Pancreas (tissue), 10 donors: Measurements from ENCODE around the gene NLGN1. TPM values are rescaled to one million over a fixed set of nuclear protein-coding genes. Genes with fewer than 3 reads are reported as not detected.

Experiments used
- ATAC-seq, 4 donors: fragments of 200-7000 bp; cut with Tn5 transposase; one replicate each; pipeline versions ENCODE4 v1.8.0 to v1.9.1; 2020; ENCODE audit warnings: mild to moderate bottlenecking in 4 of 4, moderate library complexity in 4 of 4
- DNase-seq, 6 donors: peaks; one replicate each; pipeline ENCODE4 v3.0.0-alpha.2; 2020
- FAIRE-seq: peaks from 2 replicates; lab custom pipeline; 2012; peaks lifted over from hg19 to GRCh38; lab: Jason Lieb, UNC
- H3K27ac ChIP-seq, 4 donors: fragments of 200-600 bp; sonication (generic); 1 replicate in 3 of 4; 2 replicates in 1 of 4; pipeline versions ENCODE4 v1.5.0 to v1.8.0; 2020
- H3K27me3 ChIP-seq, 4 donors: fragments of 200-600 bp; one replicate each; pipeline ENCODE4 v1.8.0; 2021
- H3K36me3 ChIP-seq, 3 donors: fragments of 200-600 bp; sonication (generic) in 1 of 3; one replicate each; pipeline versions ENCODE4 v1.5.0 to v1.8.0; 2020 to 2021
- H3K4me1 ChIP-seq, 3 donors: fragments of 200-600 bp; one replicate each; pipeline ENCODE4 v1.8.0; 2021
- H3K4me3 ChIP-seq, 4 donors: fragments of 200-600 bp; sonication (generic) in 2 of 4; one replicate each; pipeline versions ENCODE4 v1.5.0 to v1.8.0; 2020 to 2021
- H3K9me3 ChIP-seq, 4 donors: fragments of 200-600 bp; one replicate each; pipeline ENCODE4 v1.8.0; 2021
- WGBS, 2 donors: extraction: QIAGEN DNeasy Blood & Tissue Kit; methylation state at CpG; one replicate each; pipeline ENCODE4 v1.1.7; 2013; 5-methylcytosine and 5-hydroxymethylcytosine counted together
- intact Hi-C, 3 donors: fragments of 100-400 bp; cut with DNase I; formaldehyde crosslinking; loops; one replicate each; pipeline versions ENCODE4 v1.11.1 to v1.14.2; 2022
- polyA plus RNA-seq, 2 donors: library from polyadenylated mRNA; stranded (reverse); fragments of 200-250 nt; gene quantifications; one replicate each; pipeline ENCODE4 v1.2.3, GENCODE V29; 2013
- total RNA-seq, 6 donors: library from RNA; stranded (reverse); fragmentation: NEBNext Ultra II Directional in 4 of 6; extraction: Animal tissue kit (Norgen Biotek cat#: 25700) in 4 of 6; gene quantifications; one replicate each; pipeline versions ENCODE4 v1.2.1 to v1.2.4, GENCODE V29; 2021 to 2023
- TF ChIP-seq, protein P1 (sequence below), 4 donors: fragments of 200-600 bp; sonication (generic) in 3 of 4; IDR thresholded peaks; one replicate each; pipeline versions ENCODE4 v1.5.0 to v1.8.0; 2021; ENCODE audit warnings: antibody characterized with exemption in 4 of 4
- donor health status: healthy with polysubstance abuse.
- donor health status: DM: no; HTN: no; CAD: no; lungs with moderate emphysema.
- donor health status: DM: no; HTN: no; CAD: no.
- donor health status: control.
- donor health status: control.
- donor health status: Bipolar disorder and iron deficiency.
- donor health status: DM: yes; HTN: yes; CAD: no.
- donor health status: DM: no; HTN: no; CAD: no.
- donor health status: DM: no; HTN: no; CAD: no.
- donor health status: DM: yes; HTN: yes; CAD: no.

Gene NLGN1
- total and polyA plus RNA-seq, 8 donors, result 0.49 to 2.3 (median 0.84) TPM

DNA sequence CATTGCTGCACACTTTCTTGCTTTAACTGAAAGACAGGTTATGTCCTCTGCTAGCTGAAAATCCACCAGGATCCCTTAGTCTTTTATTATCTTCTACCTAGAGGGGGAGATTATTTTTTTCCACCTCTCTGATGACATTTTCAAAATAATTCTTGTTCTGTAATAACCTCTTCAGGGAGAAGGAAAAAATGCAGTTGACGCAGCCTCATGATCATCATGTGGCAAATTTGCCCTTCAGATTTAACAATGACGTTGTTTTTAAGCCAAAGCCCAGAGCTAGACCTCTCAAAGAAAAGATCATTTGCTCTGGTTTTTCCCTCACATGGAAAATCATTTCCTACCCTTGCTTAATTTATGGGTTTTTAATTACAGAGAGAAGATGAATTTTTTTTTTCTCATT, 724.9 kb downstream of the NLGN1 start:
- no peaks in the 10 kb centered on the region for H3K36me3 ChIP-seq
- no peak overlapping the region for H3K27ac ChIP-seq
- WGBS, 2 donors, result 80 to 81% methylated on average over 2 of the region's 2 CpGs
- DNase-seq, result no peak
- no peak overlapping the region for H3K4me3 ChIP-seq
- FAIRE-seq, result no peak
- no peaks in the 10 kb centered on the region for H3K9me3 ChIP-seq
- intact Hi-C loops, result no loop called here
- no peaks in the 10 kb centered on the region for H3K27me3 ChIP-seq
- no peaks in the 10 kb centered on the region for H3K4me1 ChIP-seq
- TF ChIP-seq, protein P1, sequence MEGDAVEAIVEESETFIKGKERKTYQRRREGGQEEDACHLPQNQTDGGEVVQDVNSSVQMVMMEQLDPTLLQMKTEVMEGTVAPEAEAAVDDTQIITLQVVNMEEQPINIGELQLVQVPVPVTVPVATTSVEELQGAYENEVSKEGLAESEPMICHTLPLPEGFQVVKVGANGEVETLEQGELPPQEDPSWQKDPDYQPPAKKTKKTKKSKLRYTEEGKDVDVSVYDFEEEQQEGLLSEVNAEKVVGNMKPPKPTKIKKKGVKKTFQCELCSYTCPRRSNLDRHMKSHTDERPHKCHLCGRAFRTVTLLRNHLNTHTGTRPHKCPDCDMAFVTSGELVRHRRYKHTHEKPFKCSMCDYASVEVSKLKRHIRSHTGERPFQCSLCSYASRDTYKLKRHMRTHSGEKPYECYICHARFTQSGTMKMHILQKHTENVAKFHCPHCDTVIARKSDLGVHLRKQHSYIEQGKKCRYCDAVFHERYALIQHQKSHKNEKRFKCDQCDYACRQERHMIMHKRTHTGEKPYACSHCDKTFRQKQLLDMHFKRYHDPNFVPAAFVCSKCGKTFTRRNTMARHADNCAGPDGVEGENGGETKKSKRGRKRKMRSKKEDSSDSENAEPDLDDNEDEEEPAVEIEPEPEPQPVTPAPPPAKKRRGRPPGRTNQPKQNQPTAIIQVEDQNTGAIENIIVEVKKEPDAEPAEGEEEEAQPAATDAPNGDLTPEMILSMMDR (IDR thresholded peaks at IDR 0.05), result no peak
- ATAC-seq, result no peak

DNA sequence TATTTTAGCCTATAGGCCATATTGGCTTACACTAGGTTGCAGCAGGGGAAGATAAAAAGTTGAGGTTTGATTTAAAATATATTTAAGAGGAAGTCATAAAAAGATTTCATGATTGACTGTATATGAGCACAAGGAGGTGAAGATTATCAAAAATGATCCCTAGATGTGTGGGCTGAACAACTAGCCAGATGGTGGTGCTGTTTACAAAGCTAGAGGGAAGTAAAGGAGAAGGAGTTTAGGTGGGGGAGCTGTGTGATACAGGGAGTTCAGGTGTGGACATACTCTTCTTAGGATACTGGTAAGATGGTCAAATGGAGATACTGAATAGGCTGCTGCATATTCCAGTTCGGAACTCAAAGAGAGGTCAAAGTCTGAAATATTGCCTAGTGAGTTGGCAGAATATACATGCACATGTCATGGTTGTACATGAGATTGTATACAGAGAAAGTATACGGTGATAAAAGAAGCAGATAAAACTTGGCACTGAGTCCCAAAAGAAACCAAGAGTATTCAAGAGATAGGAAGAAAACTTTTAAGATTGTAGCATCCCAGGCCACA, 727.8 kb downstream of the NLGN1 start:
- TF ChIP-seq, protein P1 (IDR thresholded peaks at IDR 0.05), result no peak
- no peak for FAIRE-seq
- intact Hi-C loops, result no loop called here
- no peaks in the 10 kb centered on the region for H3K36me3 ChIP-seq
- H3K27me3 ChIP-seq, result no peaks in the 10 kb centered on the region
- no peak overlapping the region for H3K4me3 ChIP-seq
- no peak for DNase-seq
- H3K27ac ChIP-seq, result no peak overlapping the region
- ATAC-seq, result no peak
- no peaks in the 10 kb centered on the region for H3K4me1 ChIP-seq
- WGBS, 2 donors, result 26 to 29% methylated on average over 2 of the region's 2 CpGs
- no peaks in the 10 kb centered on the region for H3K9me3 ChIP-seq

DNA sequence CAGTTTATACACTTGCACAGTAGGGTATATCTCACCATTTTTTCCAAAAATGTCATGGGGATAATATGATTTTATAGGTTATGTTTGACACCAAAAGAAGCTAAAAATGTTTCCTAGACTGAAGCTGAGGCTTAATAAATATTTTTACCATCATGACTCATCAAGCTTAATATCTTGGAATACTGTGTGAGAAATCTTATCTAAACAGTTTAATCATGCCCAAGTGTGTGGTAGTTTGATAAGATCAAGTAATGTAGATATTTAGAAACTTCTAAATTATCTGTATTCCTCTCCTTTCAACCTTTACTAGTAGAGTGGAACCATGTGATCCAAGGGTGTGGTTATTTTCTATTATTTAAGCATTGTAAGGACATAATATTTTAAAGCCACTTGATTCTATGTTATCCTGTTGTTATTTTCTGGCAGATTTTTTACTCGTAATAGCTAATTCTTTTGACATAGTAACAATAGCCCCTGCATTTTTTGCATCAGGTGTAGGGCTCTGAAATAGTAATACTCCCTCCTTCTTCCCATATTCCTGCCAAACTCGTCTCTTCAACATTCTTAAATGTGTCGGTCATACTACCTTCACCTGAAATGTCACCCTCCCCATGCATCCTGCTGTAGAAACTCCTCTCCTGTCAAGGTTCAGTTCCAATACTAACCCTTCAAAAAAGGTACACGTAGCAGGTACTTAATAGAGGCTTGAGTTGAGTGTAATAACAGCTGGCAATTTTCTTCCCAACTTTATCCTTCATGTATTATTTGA, 729.6 kb downstream of the NLGN1 start:
- 62 to 67% methylated on average over 4 of the region's 4 CpGs for WGBS, 2 donors
- Histone ChIP-seq H3K36me3 (no peaks in the 10 kb centered on the region), H3K4me3 (no peak overlapping the region), H3K4me1 (no peaks in the 10 kb centered on the region), H3K27ac (no peak overlapping the region), H3K27me3 (no peaks in the 10 kb centered on the region), H3K9me3 (no peaks in the 10 kb centered on the region)
- intact Hi-C loops, result no loop called here
- DNase-seq (no peak), ATAC-seq (no peak), FAIRE-seq (no peak)
- TF ChIP-seq, protein P1 (IDR thresholded peaks at IDR 0.05), result no peak

DNA sequence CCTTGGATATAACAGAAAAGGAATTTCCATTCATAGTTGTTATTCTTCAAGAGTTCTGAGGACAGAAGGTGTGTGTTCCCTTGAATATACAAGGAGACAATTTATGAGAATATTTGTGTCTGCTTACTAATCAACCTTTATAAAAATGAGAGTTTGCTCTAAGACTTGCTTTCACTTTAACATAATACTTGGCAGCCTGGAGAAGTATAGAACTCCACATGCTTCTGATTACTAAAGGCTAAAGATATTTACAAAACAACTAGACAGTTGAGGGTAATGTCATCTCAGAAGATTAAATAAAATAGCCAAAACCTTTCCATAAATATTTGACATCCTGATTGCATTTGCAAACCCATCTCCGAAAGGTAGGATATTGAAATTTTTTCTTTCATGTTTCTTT, 734.5 kb downstream of the NLGN1 start:
- Histone ChIP-seq H3K9me3 (no peaks in the 10 kb centered on the region), H3K4me1 (no peaks in the 10 kb centered on the region), H3K4me3 (no peak overlapping the region), H3K27me3 (no peaks in the 10 kb centered on the region), H3K27ac (no peak overlapping the region), H3K36me3 (no peaks in the 10 kb centered on the region)
- intact Hi-C loops, result no loop called here
- 63 to 86% methylated on average over 1 of the region's 1 CpG for WGBS, 2 donors
- ATAC-seq, result no peak
- TF ChIP-seq, protein P1 (IDR thresholded peaks at IDR 0.05), result no peak
- DNase-seq, result no peak
- no peak for FAIRE-seq
